Lung (tissue), 12 donors: ENCODE data around the gene CD164L2. TPM values are rescaled to one million over a fixed set of nuclear protein-coding genes. Genes with fewer than 3 reads are reported as not detected.

Source experiments
- ATAC-seq: fragments of 200-7000 bp; cut with Tn5 transposase; one replicate; pipeline ENCODE4 v1.9.1; 2020; ENCODE audit warnings: moderate number of reproducible peaks; ENCODE audit not compliant: insufficient read depth, low FRiP score
- DNase-seq, 3 donors: peaks; one replicate each; pipeline ENCODE4 v3.0.0-alpha.2; 2013 to 2017
- H3K27ac ChIP-seq, 2 donors: one replicate each; pipeline ENCODE4 v1.5.1; 2013; ENCODE audit warnings: mild to moderate bottlenecking in 2 of 2, moderate library complexity in 2 of 2, control low read depth in 1 of 2, inconsistent platforms in 1 of 2, low read depth in 1 of 2, low read length in 1 of 2
- H3K27me3 ChIP-seq, 3 donors: one replicate each; pipeline ENCODE4 v1.5.1; 2013; ENCODE audit warnings: low read length in 2 of 3; ENCODE audit not compliant: control insufficient read depth in 3 of 3, insufficient read depth in 3 of 3
- H3K36me3 ChIP-seq, 4 donors: one replicate each; pipeline ENCODE4 v1.5.1; 2013; ENCODE audit warnings: low read length in 4 of 4, mild to moderate bottlenecking in 1 of 4, moderate library complexity in 1 of 4; ENCODE audit not compliant: control insufficient read depth in 4 of 4, insufficient read depth in 4 of 4
- H3K4me1 ChIP-seq, 5 donors: one replicate each; pipeline ENCODE4 v1.5.1; 2013; ENCODE audit warnings: low read length in 5 of 5, mild to moderate bottlenecking in 2 of 5, moderate library complexity in 1 of 5; ENCODE audit not compliant: control insufficient read depth in 5 of 5, insufficient read depth in 5 of 5
- H3K4me3 ChIP-seq: one replicate; pipeline ENCODE4 v1.5.1; 2013; ENCODE audit warnings: mild to moderate bottlenecking, control low read depth, moderate library complexity
- H3K9ac ChIP-seq, 2 donors: one replicate each; pipeline ENCODE4 v1.5.1; 2013; ENCODE audit warnings: low read length in 2 of 2, control low read depth in 1 of 2; ENCODE audit not compliant: insufficient read depth in 1 of 2
- H3K9me3 ChIP-seq, 4 donors: one replicate each; pipeline ENCODE4 v1.5.1; 2013; ENCODE audit warnings: low read length in 3 of 4, mild to moderate bottlenecking in 1 of 4, moderate library complexity in 1 of 4; ENCODE audit not compliant: control insufficient read depth in 4 of 4, insufficient read depth in 3 of 4
- CTCF ChIP-seq: IDR thresholded peaks from 2 replicates; pipeline ENCODE4 v1.5.1; 2012; ENCODE audit warnings: mild to moderate bottlenecking; ENCODE audit errors: control extremely low read depth, extremely low read depth
- WGBS, 2 donors: extraction: QIAGEN DNeasy Blood & Tissue Kit; methylation state at CpG; one replicate each; pipeline ENCODE4 v1.1.7; 2013; 5-methylcytosine and 5-hydroxymethylcytosine counted together
- polyA plus RNA-seq, 2 donors: library from polyadenylated mRNA; stranded (reverse); fragments of 200-250 nt; gene quantifications; one replicate each; pipeline ENCODE4 v1.2.1, GENCODE V29; 2013
- total RNA-seq, 2 donors: library from RNA; depleted of rRNA in 1 of 2; stranded (reverse); fragments of >200 nt in 1 of 2; gene quantifications; one replicate each; pipeline ENCODE4 v1.2.1, GENCODE V29; 2014 to 2021
- donor health status: control.
- donor health status: control.
- donor health status: Bipolar disorder and iron deficiency.
- donor health status: healthy.
- donor health status: DM: yes; HTN: yes; CAD: no.

Gene CD164L2
- total and polyA plus RNA-seq, 4 donors, result 6.3 to 19.8 (median 8.9) TPM

GRCh38 chr1:27342391-27342777 lies 40.7 kb downstream of the CD164L2 start:
- Histone ChIP-seq H3K9me3 (no peaks in the 10 kb centered on the region), H3K9ac (peak overlapping the region in 1 of 2 donors; percentile 16), H3K27ac (peak overlapping the region in 1 of 2 donors; percentile 87), H3K4me1 (peaks cover 0 to 9% (median 4%) of the 10 kb centered on the region in 5 donors), H3K4me3 (no peak overlapping the region), H3K36me3 (peaks cover 0 to 3% (median 0%) of the 10 kb centered on the region in 4 donors), H3K27me3 (no peaks in the 10 kb centered on the region)
- DNase-seq (no peak), ATAC-seq (no peak)
- TF ChIP-seq CTCF, result no peak
- 33 to 56% methylated on average over 8 of the region's 8 CpGs for WGBS, 2 donors

GRCh38 chr1:27341525-27342252 lies 41.4 kb downstream of the CD164L2 start, which contains the start of gene SYTL1:
Gene SYTL1 (plus strand): TSS chr1:27342022. CDS start chr1:27345335, 3,313 bp downstream.
- Histone ChIP-seq H3K9me3 (no peaks in the 10 kb centered on the region), H3K4me1 (peaks cover 0 to 9% (median 4%) of the 10 kb centered on the region in 5 donors), H3K27me3 (no peaks in the 10 kb centered on the region), H3K27ac (peak within 1 kb of the TSS in 1 of 2 donors; percentile 87), H3K36me3 (peaks cover 0 to 5% (median 2%) of the 10 kb centered on the region in 4 donors), H3K9ac (peak within 1 kb of the TSS in 1 of 2 donors; percentile 16), H3K4me3 (peak within 1 kb of the TSS; percentile 39)
- no peak for TF ChIP-seq CTCF
- ATAC-seq (peak; percentile 76), DNase-seq (peak in 2 of 3 donors; percentile 27 to 38)
- WGBS, 2 donors, result 16 to 24% methylated on average over 22 of the region's 22 CpGs

- peaks cover 0 to 9% (median 4%) of the 10 kb centered on the region in 5 donors for H3K4me1 ChIP-seq
- H3K9ac ChIP-seq, result no peak overlapping the region
- peaks cover 0 to 29% (median 15%) of the 10 kb centered on the region in 4 donors for H3K36me3 ChIP-seq
- ATAC-seq (no peak), DNase-seq (no peak)
- WGBS, 2 donors, result 45 to 54% methylated on average over 5 of the region's 5 CpGs
- TF ChIP-seq CTCF, result no peak
- no peaks in the 10 kb centered on the region for H3K27me3 ChIP-seq
- no peak overlapping the region for H3K4me3 ChIP-seq
- H3K9me3 ChIP-seq, result no peaks in the 10 kb centered on the region
- H3K27ac ChIP-seq, result no peak overlapping the region
Observed at GRCh38 chr1:27339213-27339612, 43.9 kb downstream of the CD164L2 start.
